Panc1 (cell line): ENCODE data around the gene TANGO2. TPM values are rescaled to one million over a fixed set of nuclear protein-coding genes. Genes with fewer than 3 reads are reported as not detected.

Source experiments
- ATAC-seq: fragments of 200-7000 bp; cut with Tn5 transposase; 2 replicates; pipeline ENCODE4 v1.9.1; 2020; ENCODE audit warnings: mild to moderate bottlenecking, moderate library complexity
- BruUV-seq: library from RNA; stranded (reverse); fragments of 400-500 nt; replicated peaks from 2 replicates; lab custom pipeline; 2021; lab: Mats Ljungman, UMichigan
- CTCF ChIA-PET: fragments of 300-600 bp; sonication (Branson Sonifier 250); formaldehyde crosslinking; loops from one replicate; lab custom pipeline; 2022; ENCODE audit warnings: antibody characterized with exemption; lab: Charles Lee
- POLR2A ChIA-PET: fragments of 300-600 bp; sonication (Branson Sonifier 250); formaldehyde crosslinking; loops from one replicate; lab custom pipeline; 2022; ENCODE audit warnings: antibody characterized with exemption; lab: Charles Lee
- DNase-seq: peaks from one replicate; pipeline ENCODE4 v3.0.0-alpha.2; 2010; ENCODE audit warnings: low read depth, low spot score
- H3K27ac ChIP-seq: 2 replicates; pipeline ENCODE4 v1.5.1; 2011; ENCODE audit warnings: mild to moderate bottlenecking, low read length, inconsistent platforms
- H3K27me3 ChIP-seq: fragments of 200-500 bp; sonication (Bioruptor generic); 2 replicates; pipeline ENCODE4 v1.6.0; 2014; ENCODE audit warnings: low read length, inconsistent platforms; ENCODE audit not compliant: control insufficient read depth, insufficient read depth
- H3K36me3 ChIP-seq: fragments of 200-500 bp; sonication (Bioruptor generic); 2 replicates; pipeline ENCODE4 v1.5.1; 2014; ENCODE audit warnings: inconsistent platforms, mild to moderate bottlenecking, low read length, moderate library complexity; ENCODE audit not compliant: control insufficient read depth, insufficient read depth
- H3K4me1 ChIP-seq: 2 replicates; pipeline ENCODE4 v1.5.1; 2011; ENCODE audit warnings: inconsistent platforms, mild to moderate bottlenecking, low read length, moderate library complexity; ENCODE audit not compliant: control insufficient read depth, insufficient read depth
- H3K4me3 ChIP-seq, 2 experiments: 2 replicates each; pipeline ENCODE4 v1.5.1; 2011 to 2012; ENCODE audit warnings: low read depth in 2 of 2, low read length in 2 of 2, mild to moderate bottlenecking in 2 of 2, inconsistent platforms in 1 of 2, moderate library complexity in 1 of 2
- H3K9me3 ChIP-seq: fragments of 200-500 bp; sonication (Bioruptor generic); 2 replicates; pipeline ENCODE4 v1.5.1; 2014; ENCODE audit warnings: low read depth, mild to moderate bottlenecking, inconsistent platforms, low read length, moderate library complexity; ENCODE audit not compliant: control insufficient read depth, insufficient read depth
- POLR2AphosphoS5 ChIP-seq: IDR thresholded peaks from 2 replicates; pipeline ENCODE4 v1.6.1; 2012; ENCODE audit warnings: mild to moderate bottlenecking, low read depth, low read length, moderate library complexity
- SIN3A ChIP-seq: IDR thresholded peaks from 2 replicates; pipeline ENCODE4 v1.6.1; 2012; ENCODE audit warnings: low read depth, mild to moderate bottlenecking, low read length, moderate library complexity, borderline replicate concordance; ENCODE audit not compliant: insufficient read depth
- TCF7L2 ChIP-seq: IDR thresholded peaks from 2 replicates; pipeline ENCODE4 v1.6.1; 2011; ENCODE audit warnings: mild to moderate bottlenecking, low read depth, low read length, inconsistent platforms
- in situ Hi-C: cut with HindIII; loops from 2 replicates; pipeline ENCODE4 v1.10.0; 2016; ENCODE audit warnings: low sequenced_read_pairs, low pct_unique_long_range_greater_than_20kb
- intact Hi-C: fragments of 100-400 bp; cut with micrococcal nuclease; formaldehyde crosslinking; loops from one replicate; pipeline ENCODE4 v1.10.0; 2022; ENCODE audit not compliant: unreplicated experiment
- total RNA-seq: library from RNA; stranded (reverse); gene quantifications from one replicate; pipeline ENCODE4 v1.2.1, GENCODE V29; 2021; ENCODE audit not compliant: unreplicated experiment
- TF ChIP-seq, protein P1 (sequence below): fragments of 450-650 bp; IDR thresholded peaks from 2 replicates; pipeline ENCODE4 v1.5.1; 2017; ENCODE audit warnings: mild to moderate bottlenecking
- TF ChIP-seq, protein P2 (sequence below), 2 experiments: IDR thresholded peaks; 2 replicates each; pipeline ENCODE4 v1.6.1; 2011 to 2012; ENCODE audit warnings: low read depth in 2 of 2, control low read depth in 1 of 2, low read length in 1 of 2, mild to moderate bottlenecking in 1 of 2, moderate library complexity in 1 of 2; ENCODE audit not compliant: insufficient read depth in 1 of 2

Gene TANGO2
- total RNA-seq, 1 experiment from 2014 or later: 32.2 TPM

DNA sequence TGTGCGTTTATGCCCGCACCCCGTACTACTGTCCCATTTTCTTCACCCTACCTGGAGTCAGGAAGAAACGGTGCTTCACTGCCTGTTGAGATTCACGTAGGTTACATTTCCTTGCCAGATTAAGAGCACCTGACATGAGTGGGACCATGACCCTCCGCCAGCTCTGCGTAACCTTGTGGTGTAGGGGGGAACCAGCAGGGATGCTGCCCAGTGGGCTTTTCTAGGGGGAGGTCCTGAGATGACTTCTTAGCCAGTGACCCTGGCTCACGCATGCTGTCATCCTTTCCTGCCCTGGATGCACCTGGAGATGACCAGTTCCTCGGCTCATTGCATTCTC is 3.3 kb upstream of the TANGO2 start:
- Histone ChIP-seq H3K9me3 (no peaks in the 10 kb centered on the region), H3K27me3 (no peaks in the 10 kb centered on the region), H3K4me3 (no peak overlapping the region), H3K4me1 (peaks cover 3% of the 10 kb centered on the region; the same call in 1 of the 2 replicates), H3K36me3 (no peaks in the 10 kb centered on the region; the same call in 1 of the 2 replicates), H3K27ac (no peak overlapping the region)
- no TSS peak for BruUV-seq
- intact Hi-C loops (no loop called here), in situ Hi-C loops (no loop called here)
- DNase-seq (no peak), ATAC-seq (no peak)
- TF ChIP-seq SIN3A (no peak), POLR2AphosphoS5 (no peak), TCF7L2 (no peak)
- TF ChIP-seq, protein P1, sequence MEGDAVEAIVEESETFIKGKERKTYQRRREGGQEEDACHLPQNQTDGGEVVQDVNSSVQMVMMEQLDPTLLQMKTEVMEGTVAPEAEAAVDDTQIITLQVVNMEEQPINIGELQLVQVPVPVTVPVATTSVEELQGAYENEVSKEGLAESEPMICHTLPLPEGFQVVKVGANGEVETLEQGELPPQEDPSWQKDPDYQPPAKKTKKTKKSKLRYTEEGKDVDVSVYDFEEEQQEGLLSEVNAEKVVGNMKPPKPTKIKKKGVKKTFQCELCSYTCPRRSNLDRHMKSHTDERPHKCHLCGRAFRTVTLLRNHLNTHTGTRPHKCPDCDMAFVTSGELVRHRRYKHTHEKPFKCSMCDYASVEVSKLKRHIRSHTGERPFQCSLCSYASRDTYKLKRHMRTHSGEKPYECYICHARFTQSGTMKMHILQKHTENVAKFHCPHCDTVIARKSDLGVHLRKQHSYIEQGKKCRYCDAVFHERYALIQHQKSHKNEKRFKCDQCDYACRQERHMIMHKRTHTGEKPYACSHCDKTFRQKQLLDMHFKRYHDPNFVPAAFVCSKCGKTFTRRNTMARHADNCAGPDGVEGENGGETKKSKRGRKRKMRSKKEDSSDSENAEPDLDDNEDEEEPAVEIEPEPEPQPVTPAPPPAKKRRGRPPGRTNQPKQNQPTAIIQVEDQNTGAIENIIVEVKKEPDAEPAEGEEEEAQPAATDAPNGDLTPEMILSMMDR: no peak
- TF ChIP-seq, protein P2, sequence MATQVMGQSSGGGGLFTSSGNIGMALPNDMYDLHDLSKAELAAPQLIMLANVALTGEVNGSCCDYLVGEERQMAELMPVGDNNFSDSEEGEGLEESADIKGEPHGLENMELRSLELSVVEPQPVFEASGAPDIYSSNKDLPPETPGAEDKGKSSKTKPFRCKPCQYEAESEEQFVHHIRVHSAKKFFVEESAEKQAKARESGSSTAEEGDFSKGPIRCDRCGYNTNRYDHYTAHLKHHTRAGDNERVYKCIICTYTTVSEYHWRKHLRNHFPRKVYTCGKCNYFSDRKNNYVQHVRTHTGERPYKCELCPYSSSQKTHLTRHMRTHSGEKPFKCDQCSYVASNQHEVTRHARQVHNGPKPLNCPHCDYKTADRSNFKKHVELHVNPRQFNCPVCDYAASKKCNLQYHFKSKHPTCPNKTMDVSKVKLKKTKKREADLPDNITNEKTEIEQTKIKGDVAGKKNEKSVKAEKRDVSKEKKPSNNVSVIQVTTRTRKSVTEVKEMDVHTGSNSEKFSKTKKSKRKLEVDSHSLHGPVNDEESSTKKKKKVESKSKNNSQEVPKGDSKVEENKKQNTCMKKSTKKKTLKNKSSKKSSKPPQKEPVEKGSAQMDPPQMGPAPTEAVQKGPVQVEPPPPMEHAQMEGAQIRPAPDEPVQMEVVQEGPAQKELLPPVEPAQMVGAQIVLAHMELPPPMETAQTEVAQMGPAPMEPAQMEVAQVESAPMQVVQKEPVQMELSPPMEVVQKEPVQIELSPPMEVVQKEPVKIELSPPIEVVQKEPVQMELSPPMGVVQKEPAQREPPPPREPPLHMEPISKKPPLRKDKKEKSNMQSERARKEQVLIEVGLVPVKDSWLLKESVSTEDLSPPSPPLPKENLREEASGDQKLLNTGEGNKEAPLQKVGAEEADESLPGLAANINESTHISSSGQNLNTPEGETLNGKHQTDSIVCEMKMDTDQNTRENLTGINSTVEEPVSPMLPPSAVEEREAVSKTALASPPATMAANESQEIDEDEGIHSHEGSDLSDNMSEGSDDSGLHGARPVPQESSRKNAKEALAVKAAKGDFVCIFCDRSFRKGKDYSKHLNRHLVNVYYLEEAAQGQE (IDR thresholded peaks at IDR 0.05; ENCODE audit: insufficient read depth in 1 of 2, low read depth in 2 of 2, low read length in 1 of 2): no peak
- POLR2A ChIA-PET: no interaction called here
- CTCF ChIA-PET: no interaction called here

DNA sequence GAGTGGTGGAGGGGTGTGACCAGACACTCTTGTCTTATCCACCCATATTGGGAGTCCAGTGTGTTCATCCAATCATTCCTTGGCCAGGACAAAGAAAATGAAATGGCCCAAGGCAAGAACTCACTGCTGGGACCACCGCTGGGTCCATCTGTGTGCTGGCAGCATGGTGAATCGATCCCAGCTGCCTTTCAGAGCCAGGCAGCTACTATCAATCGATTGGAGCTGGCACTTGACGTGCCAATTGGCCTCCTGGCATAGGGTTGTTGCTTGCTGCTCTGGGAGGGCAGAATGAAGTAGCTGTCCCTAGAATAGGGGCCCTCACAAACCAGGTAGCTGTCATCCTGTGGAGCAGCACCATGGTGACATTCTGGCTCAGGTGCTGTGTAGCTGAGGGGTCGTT is 2.9 kb upstream of the TANGO2 start:
- Histone ChIP-seq H3K27ac (no peak overlapping the region), H3K4me3 (no peak overlapping the region), H3K9me3 (no peaks in the 10 kb centered on the region), H3K4me1 (peaks cover 3% of the 10 kb centered on the region; the same call in 1 of the 2 replicates), H3K27me3 (no peaks in the 10 kb centered on the region), H3K36me3 (no peaks in the 10 kb centered on the region; the same call in 1 of the 2 replicates)
- POLR2A ChIA-PET: no interaction called here
- BruUV-seq: no TSS peak
- CTCF ChIA-PET: no interaction called here
- intact Hi-C loops: no loop called here
- no peak for DNase-seq
- in situ Hi-C loops: no loop called here
- TF ChIP-seq POLR2AphosphoS5 (no peak), SIN3A (no peak), TCF7L2 (no peak)
- TF ChIP-seq, protein P2 (IDR thresholded peaks at IDR 0.05; ENCODE audit: insufficient read depth in 1 of 2, low read depth in 2 of 2, low read length in 1 of 2): no peak
- TF ChIP-seq, protein P1: no peak
- no peak for ATAC-seq
